Neural progenitor cell (in vitro differentiated cells): Measurements from ENCODE around the gene SEC14L6. TPM values are rescaled to one million over a fixed set of nuclear protein-coding genes. Genes with fewer than 3 reads are reported as not detected.

ENCODE experiments used
- DNase-seq: peaks from one replicate; pipeline ENCODE4 v3.0.0-alpha.2; 2016; ENCODE audit warnings: low spot score
- H2AFZ ChIP-seq: fragments of 200-600 bp; sonication (generic); replicated peaks from 2 replicates; pipeline ENCODE4 v1.6.1; 2016; ENCODE audit warnings: antibody characterized with exemption
- H3F3A ChIP-seq: fragments of 200-600 bp; sonication (generic); 2 replicates; pipeline ENCODE4 v1.6.1; 2016; ENCODE audit warnings: antibody characterized with exemption, low read depth
- H3K27ac ChIP-seq: fragments of 200-600 bp; sonication (generic); 2 replicates; pipeline ENCODE4 v1.5.1; 2016; ENCODE audit warnings: mild to moderate bottlenecking
- H3K27me3 ChIP-seq: fragments of 200-600 bp; sonication (generic); 2 replicates; pipeline ENCODE4 v1.6.1; 2016; ENCODE audit warnings: mild to moderate bottlenecking, moderate library complexity
- H3K36me3 ChIP-seq: fragments of 200-600 bp; sonication (generic); 2 replicates; pipeline ENCODE4 v1.5.1; 2016
- H3K4me1 ChIP-seq: fragments of 200-600 bp; sonication (generic); 2 replicates; pipeline ENCODE4 v1.6.1; 2016; ENCODE audit warnings: mixed run types
- H3K4me2 ChIP-seq: fragments of 200-600 bp; sonication (generic); 2 replicates; pipeline ENCODE4 v1.6.1; 2016
- H3K4me3 ChIP-seq: fragments of 200-600 bp; sonication (generic); 2 replicates; pipeline ENCODE4 v1.5.1; 2016
- H3K79me2 ChIP-seq: fragments of 200-600 bp; sonication (generic); 2 replicates; pipeline ENCODE4 v1.6.1; 2016; ENCODE audit warnings: low read depth
- H3K9ac ChIP-seq: fragments of 200-600 bp; sonication (generic); 2 replicates; pipeline ENCODE4 v1.6.1; 2016
- H3K9me3 ChIP-seq: fragments of 200-600 bp; sonication (generic); 2 replicates; pipeline ENCODE4 v1.5.1; 2016; ENCODE audit warnings: low read depth
- H4K20me1 ChIP-seq: fragments of 200-600 bp; sonication (generic); 2 replicates; pipeline ENCODE4 v1.6.1; 2016; ENCODE audit warnings: low read depth
- H3K27ac Mint-ChIP-seq: 3 replicates; pipeline ENCODE4 v1.8.0; 2021; ENCODE audit warnings: mixed read lengths
- H3K27me3 Mint-ChIP-seq: 2 replicates; pipeline ENCODE4 v1.8.0; 2022; ENCODE audit warnings: low read depth, mild to moderate bottlenecking, inconsistent platforms, moderate library complexity, mixed read lengths; ENCODE audit not compliant: insufficient read depth
- H3K36me3 Mint-ChIP-seq: 3 replicates; pipeline ENCODE4 v1.8.0; 2021; ENCODE audit warnings: mixed read lengths
- H3K4me1 Mint-ChIP-seq: 3 replicates; pipeline ENCODE4 v1.8.0; 2021; ENCODE audit warnings: mixed read lengths
- H3K4me3 Mint-ChIP-seq: 3 replicates; pipeline ENCODE4 v1.8.0; 2021; ENCODE audit warnings: mild to moderate bottlenecking, moderate library complexity, mixed read lengths
- H3K9me3 Mint-ChIP-seq: 3 replicates; pipeline ENCODE4 v1.8.0; 2020; ENCODE audit warnings: mixed read lengths
- EZH2 ChIP-seq: fragments of 200-600 bp; sonication (generic); IDR thresholded peaks from 2 replicates; pipeline ENCODE4 v1.6.1; 2017; ENCODE audit warnings: antibody characterized with exemption, mild to moderate bottlenecking, moderate library complexity
- EZH2phosphoT487 ChIP-seq: fragments of 200-600 bp; sonication (generic); IDR thresholded peaks from 2 replicates; pipeline ENCODE4 v1.6.1; 2017; ENCODE audit warnings: antibody characterized with exemption
- total RNA-seq: library from RNA; depleted of rRNA; stranded (reverse); fragments of >200 nt; gene quantifications from 2 replicates; pipeline ENCODE4 v1.2.3, GENCODE V29; 2015; ENCODE audit warnings: low replicate concordance
- TF ChIP-seq, protein P1 (sequence below): fragments of 200-600 bp; sonication (generic); IDR thresholded peaks from 2 replicates; pipeline ENCODE4 v1.5.1; 2017; ENCODE audit warnings: antibody characterized with exemption, mild to moderate bottlenecking

Gene SEC14L6
- total RNA-seq, 1 donor from 2014 or later, result 2.4 TPM

DNA sequence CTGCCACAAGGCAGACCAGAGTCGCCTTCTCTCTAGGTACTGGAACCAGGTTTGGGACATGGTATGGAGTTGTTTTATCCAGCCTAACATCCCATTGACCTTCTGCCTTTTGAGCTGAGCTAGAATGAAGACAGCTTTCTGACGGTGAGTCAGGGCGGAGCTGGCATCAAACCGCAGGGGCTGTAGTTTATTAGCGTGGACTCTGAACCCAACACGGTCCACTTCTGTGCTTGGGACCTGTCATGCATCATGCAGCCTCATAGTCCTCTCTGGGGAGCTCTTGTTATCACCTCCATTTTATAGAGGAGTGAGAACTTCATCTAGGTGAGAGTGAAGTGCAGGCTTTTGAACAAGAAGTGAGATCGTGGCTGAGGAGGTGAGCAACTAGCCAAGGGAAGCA is 19.6 kb upstream of the SEC14L6 start:
- H3K36me3 ChIP-seq, result no peaks in the 10 kb centered on the region
- no peaks in the 10 kb centered on the region for H3K36me3 Mint-ChIP-seq
- no peak for TF ChIP-seq EZH2
- TF ChIP-seq, protein P1, sequence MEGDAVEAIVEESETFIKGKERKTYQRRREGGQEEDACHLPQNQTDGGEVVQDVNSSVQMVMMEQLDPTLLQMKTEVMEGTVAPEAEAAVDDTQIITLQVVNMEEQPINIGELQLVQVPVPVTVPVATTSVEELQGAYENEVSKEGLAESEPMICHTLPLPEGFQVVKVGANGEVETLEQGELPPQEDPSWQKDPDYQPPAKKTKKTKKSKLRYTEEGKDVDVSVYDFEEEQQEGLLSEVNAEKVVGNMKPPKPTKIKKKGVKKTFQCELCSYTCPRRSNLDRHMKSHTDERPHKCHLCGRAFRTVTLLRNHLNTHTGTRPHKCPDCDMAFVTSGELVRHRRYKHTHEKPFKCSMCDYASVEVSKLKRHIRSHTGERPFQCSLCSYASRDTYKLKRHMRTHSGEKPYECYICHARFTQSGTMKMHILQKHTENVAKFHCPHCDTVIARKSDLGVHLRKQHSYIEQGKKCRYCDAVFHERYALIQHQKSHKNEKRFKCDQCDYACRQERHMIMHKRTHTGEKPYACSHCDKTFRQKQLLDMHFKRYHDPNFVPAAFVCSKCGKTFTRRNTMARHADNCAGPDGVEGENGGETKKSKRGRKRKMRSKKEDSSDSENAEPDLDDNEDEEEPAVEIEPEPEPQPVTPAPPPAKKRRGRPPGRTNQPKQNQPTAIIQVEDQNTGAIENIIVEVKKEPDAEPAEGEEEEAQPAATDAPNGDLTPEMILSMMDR, result no peak
- no peak for TF ChIP-seq EZH2phosphoT487
- H3K27ac Mint-ChIP-seq, result no peak overlapping the region
- peaks cover 15% of the 10 kb centered on the region for H3K4me1 Mint-ChIP-seq
- peaks cover 3% of the 10 kb centered on the region for H3K4me1 ChIP-seq
- no peak overlapping the region for H3K9ac ChIP-seq
- H3K9me3 ChIP-seq, result no peaks in the 10 kb centered on the region
- H3K27ac ChIP-seq, result no peak overlapping the region
- H3K9me3 Mint-ChIP-seq, result no peaks in the 10 kb centered on the region
- H3K4me3 Mint-ChIP-seq, result no peak overlapping the region
- no peak overlapping the region for H2AFZ ChIP-seq
- no peak overlapping the region for H3K4me2 ChIP-seq
- H3K27me3 ChIP-seq, result no peaks in the 10 kb centered on the region
- no peaks in the 10 kb centered on the region for H3F3A ChIP-seq
- H3K4me3 ChIP-seq, result no peak overlapping the region
- H3K79me2 ChIP-seq, result no peaks in the 10 kb centered on the region
- H3K27me3 Mint-ChIP-seq, result peaks cover 7% of the 10 kb centered on the region
- no peak for DNase-seq
- no peaks in the 10 kb centered on the region for H4K20me1 ChIP-seq

DNA sequence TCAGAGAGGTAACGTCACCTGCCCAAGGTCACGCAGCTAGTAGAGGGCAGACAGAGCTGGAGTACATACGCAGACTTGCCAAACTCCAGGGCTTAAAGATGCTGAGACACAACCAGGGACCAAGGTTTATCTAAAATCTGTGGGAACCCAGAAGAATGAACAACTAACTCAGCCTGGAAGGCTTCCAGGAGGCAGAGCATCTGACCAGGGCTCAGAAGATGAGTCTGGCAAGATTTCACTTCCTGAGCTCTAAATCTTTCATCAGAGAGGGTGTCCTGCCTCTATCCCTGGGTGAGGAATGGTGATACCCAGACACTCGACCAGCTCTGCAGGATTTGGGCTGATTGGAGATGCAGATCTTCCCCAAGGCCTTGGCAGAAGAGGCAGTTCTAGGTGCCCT is 18.8 kb upstream of the SEC14L6 start:
- H3K27me3 ChIP-seq, result no peaks in the 10 kb centered on the region
- H4K20me1 ChIP-seq, result no peaks in the 10 kb centered on the region
- H3K4me1 ChIP-seq, result peaks cover 3% of the 10 kb centered on the region
- peaks cover 12% of the 10 kb centered on the region for H3K4me1 Mint-ChIP-seq
- H2AFZ ChIP-seq, result no peak overlapping the region
- H3F3A ChIP-seq, result no peaks in the 10 kb centered on the region
- DNase-seq, result no peak
- no peaks in the 10 kb centered on the region for H3K79me2 ChIP-seq
- no peak overlapping the region for H3K4me3 Mint-ChIP-seq
- peaks cover 6% of the 10 kb centered on the region for H3K27me3 Mint-ChIP-seq
- TF ChIP-seq, protein P1, result no peak
- no peak for TF ChIP-seq EZH2
- no peak for TF ChIP-seq EZH2phosphoT487
- H3K27ac Mint-ChIP-seq, result no peak overlapping the region
- H3K36me3 Mint-ChIP-seq, result no peaks in the 10 kb centered on the region
- H3K4me3 ChIP-seq, result no peak overlapping the region
- no peak overlapping the region for H3K27ac ChIP-seq
- H3K9me3 Mint-ChIP-seq, result no peaks in the 10 kb centered on the region
- no peak overlapping the region for H3K4me2 ChIP-seq
- H3K36me3 ChIP-seq, result no peaks in the 10 kb centered on the region
- H3K9ac ChIP-seq, result no peak overlapping the region
- H3K9me3 ChIP-seq, result no peaks in the 10 kb centered on the region

DNA sequence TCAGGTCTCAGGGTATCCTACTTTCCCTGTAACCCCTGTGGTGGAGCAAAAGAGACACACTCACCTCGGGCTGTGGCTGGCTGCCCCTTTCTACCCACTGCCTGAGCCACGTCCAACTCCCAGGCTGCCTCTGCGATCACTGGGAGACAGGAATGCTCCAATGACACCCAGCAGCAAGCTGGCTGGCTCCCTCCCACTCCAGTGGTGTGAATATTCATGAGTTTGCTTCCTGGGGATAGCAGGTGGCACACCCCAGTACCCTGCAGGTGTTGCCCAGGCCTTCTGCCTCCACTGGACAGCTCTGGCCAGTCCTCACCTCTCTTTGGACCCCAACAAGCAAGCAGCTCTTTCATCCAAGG is 18.2 kb upstream of the SEC14L6 start:
- no peak overlapping the region for H3K9ac ChIP-seq
- TF ChIP-seq EZH2phosphoT487 (no peak), EZH2 (no peak)
- TF ChIP-seq, protein P1, result no peak
- no peaks in the 10 kb centered on the region for H3K27me3 ChIP-seq
- H3K36me3 Mint-ChIP-seq, result no peaks in the 10 kb centered on the region
- H3K27ac ChIP-seq, result no peak overlapping the region
- H3K4me3 Mint-ChIP-seq, result no peak overlapping the region
- peaks cover 6% of the 10 kb centered on the region for H3K27me3 Mint-ChIP-seq
- H4K20me1 ChIP-seq, result no peaks in the 10 kb centered on the region
- no peaks in the 10 kb centered on the region for H3K9me3 ChIP-seq
- no peak overlapping the region for H3K27ac Mint-ChIP-seq
- H3K4me1 Mint-ChIP-seq, result peaks cover 16% of the 10 kb centered on the region
- no peaks in the 10 kb centered on the region for H3K36me3 ChIP-seq
- no peak overlapping the region for H2AFZ ChIP-seq
- no peak for DNase-seq
- no peaks in the 10 kb centered on the region for H3K9me3 Mint-ChIP-seq
- no peak overlapping the region for H3K4me2 ChIP-seq
- H3K79me2 ChIP-seq, result no peaks in the 10 kb centered on the region
- no peaks in the 10 kb centered on the region for H3F3A ChIP-seq
- no peak overlapping the region for H3K4me3 ChIP-seq
- peaks cover 3% of the 10 kb centered on the region for H3K4me1 ChIP-seq
